K562 (cell line): Measurements from ENCODE around the gene STX18. TPM values are rescaled to one million over a fixed set of nuclear protein-coding genes. Genes with fewer than 3 reads are reported as not detected.
A peak's percentile ranks its signal among the peaks of the same experiment; 100 is the strongest.

ENCODE experiments used
- CGGBP1 ChIP-seq: fragments of 250-450 bp; sonication (Bioruptor Pico); IDR thresholded peaks from 2 replicates; pipeline ENCODE4 v1.9.0; 2021; ENCODE audit warnings: mild to moderate bottlenecking
- CTBP1 ChIP-seq: fragments of 450-650 bp; IDR thresholded peaks from 2 replicates; pipeline ENCODE4 v1.6.1; 2016; ENCODE audit warnings: borderline replicate concordance
- ETV1 ChIP-seq: fragments of 450-650 bp; conservative IDR thresholded peaks from 2 replicates; pipeline ENCODE4 v1.6.1; 2016; ENCODE audit warnings: missing genetic modification characterization, control low read depth, low read depth, missing compliant biosample characterization
- FOXA3 ChIP-seq, 2 experiments: fragments of 450-650 bp in 1 of 2; sonication (generic) in 1 of 2; formaldehyde crosslinking; IDR thresholded peaks in 1 of 2; conservative IDR thresholded peaks in 1 of 2; 2 replicates each; pipeline versions ENCODE4 v1.4.0 to v1.8.0; 2020 to 2022; ENCODE audit warnings: mild to moderate bottlenecking in 2 of 2, missing genetic modification reagents in 1 of 2
- GTF2E2 ChIP-seq: fragments of 200-800 bp; sonication (Bioruptor generic); IDR thresholded peaks from 2 replicates; pipeline ENCODE4 v1.6.1; 2016; ENCODE audit warnings: missing genetic modification characterization, missing compliant biosample characterization
- HEY1 ChIP-seq: fragments of 250-450 bp; sonication (Bioruptor Pico); IDR thresholded peaks from 2 replicates; pipeline ENCODE4 v1.5.0; 2020; ENCODE audit warnings: mild to moderate bottlenecking, moderate library complexity, borderline replicate concordance
- MTA1 ChIP-seq: fragments of 450-650 bp; IDR thresholded peaks from 2 replicates; pipeline ENCODE4 v1.6.1; 2017; ENCODE audit warnings: borderline replicate concordance
- MTA2 ChIP-seq: fragments of 450-650 bp; IDR thresholded peaks from 2 replicates; pipeline ENCODE4 v1.6.1; 2016; ENCODE audit warnings: low read depth
- PKNOX1 ChIP-seq: fragments of 450-650 bp; IDR thresholded peaks from 2 replicates; pipeline ENCODE4 v1.6.1; 2016
- PRDM10 ChIP-seq: fragments of 450-650 bp; IDR thresholded peaks from 2 replicates; pipeline ENCODE4 v1.6.1; 2018; ENCODE audit not compliant: partially characterized antibody
- RAD21 ChIP-seq, 2 experiments: fragments of 250-450 bp in 1 of 2; fragments of 450-650 bp in 1 of 2; sonication (Bioruptor Pico) in 1 of 2; formaldehyde crosslinking in 1 of 2; IDR thresholded peaks in 1 of 2; conservative IDR thresholded peaks in 1 of 2; 2 replicates each; pipeline versions ENCODE4 v1.4.0 to v1.8.0; 2020 to 2022; ENCODE audit warnings: mild to moderate bottlenecking in 2 of 2, moderate library complexity in 1 of 2
- TEAD4 ChIP-seq, 2 experiments: sonication (generic) in 1 of 2; formaldehyde crosslinking in 1 of 2; IDR thresholded peaks; 2 replicates each; pipeline versions ENCODE4 v1.6.1 to v1.8.0; 2012 to 2022; ENCODE audit warnings: borderline replicate concordance in 1 of 2, inconsistent platforms in 1 of 2, low read length in 1 of 2, mild to moderate bottlenecking in 1 of 2, missing genetic modification reagents in 1 of 2
- TGIF2 ChIP-seq: sonication (generic); formaldehyde crosslinking; IDR thresholded peaks from 2 replicates; pipeline ENCODE4 v1.8.1; 2022; ENCODE audit warnings: mild to moderate bottlenecking, missing genetic modification reagents, moderate library complexity
- ZNF282 ChIP-seq: sonication (generic); formaldehyde crosslinking; IDR thresholded peaks from 2 replicates; pipeline ENCODE4 v1.8.1; 2023; ENCODE audit warnings: missing genetic modification reagents
- ZNF511 ChIP-seq: sonication (generic); formaldehyde crosslinking; IDR thresholded peaks from 2 replicates; pipeline ENCODE4 v1.8.0; 2022; ENCODE audit warnings: mild to moderate bottlenecking, missing genetic modification reagents
- ZNF76 ChIP-seq: fragments of 250-450 bp; sonication (Bioruptor Pico); IDR thresholded peaks from 2 replicates; pipeline ENCODE4 v1.4.0; 2020; ENCODE audit warnings: mild to moderate bottlenecking, moderate library complexity, borderline replicate concordance
- polyA plus RNA-seq, 8 experiments: library from polyadenylated mRNA; depleted of rRNA in 4 of 8; stranded (reverse) in 5 of 8; unstranded in 3 of 8; fragments of >200 nt; fragmentation: Nextera tagmentation in 2 of 8; fragmentation: Illumina TruSeq in 1 of 8; extraction: Ambion mirVana in 2 of 8; extraction: Trizol in 1 of 8; gene quantifications; 2 replicates each; pipeline versions ENCODE4 v1.2.1 to v1.2.3, GENCODE V29; 2011 to 2014; ENCODE audit warnings: inconsistent platforms in 1 of 8, missing spikeins in 1 of 8
- total RNA-seq, 7 experiments: library from RNA; depleted of rRNA in 6 of 7; stranded (reverse); fragments of >200 nt in 6 of 7; fragmentation: Illumina TruSeq in 2 of 7; extraction: Trizol in 2 of 7; gene quantifications; 2 replicates each; pipeline versions ENCODE4 v1.2.1 to v1.2.3, GENCODE V29; 2011 to 2021; ENCODE audit warnings: low replicate concordance in 1 of 7
- TF ChIP-seq, protein P1 (sequence below): sonication (generic); formaldehyde crosslinking; IDR thresholded peaks from 2 replicates; pipeline ENCODE4 v1.8.0; 2022; ENCODE audit warnings: mild to moderate bottlenecking, missing genetic modification reagents
- TF ChIP-seq, protein P2 (sequence below), 2 experiments: IDR thresholded peaks in 1 of 2; conservative IDR thresholded peaks in 1 of 2; 2 replicates each; pipeline ENCODE4 v1.6.1; 2016; ENCODE audit warnings: low read depth in 2 of 2, mild to moderate bottlenecking in 1 of 2, missing compliant biosample characterization in 1 of 2, missing genetic modification characterization in 1 of 2, moderate library complexity in 1 of 2

The STX18 gene
- total and polyA plus RNA-seq, 9 of the 15 experiments (the other 6 are each of a cell fraction or from before 2014, with no cell fraction given), result 6.2 to 41.7 (median 22.7) TPM

DNA sequence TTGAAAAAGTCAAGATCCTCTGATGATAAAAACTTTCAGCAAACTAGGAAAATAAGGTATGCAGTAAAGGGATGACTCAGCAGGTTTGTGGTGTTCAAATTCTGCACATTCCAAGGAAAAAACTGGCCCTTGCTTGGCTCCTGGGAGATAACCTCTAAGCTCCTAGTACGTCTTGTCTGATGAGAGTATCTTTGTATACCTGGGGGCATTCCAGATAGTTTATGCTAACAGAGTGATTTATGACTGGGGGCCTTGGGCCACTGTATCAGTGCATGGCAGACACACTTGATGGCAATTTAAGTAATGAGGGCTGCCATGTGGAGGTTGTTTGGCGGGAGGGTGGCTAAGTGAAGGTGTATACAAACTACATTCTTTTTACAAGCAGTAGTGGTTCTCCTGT lies 98.0 kb downstream of the STX18 start (continued):
- TF ChIP-seq, protein P1, sequence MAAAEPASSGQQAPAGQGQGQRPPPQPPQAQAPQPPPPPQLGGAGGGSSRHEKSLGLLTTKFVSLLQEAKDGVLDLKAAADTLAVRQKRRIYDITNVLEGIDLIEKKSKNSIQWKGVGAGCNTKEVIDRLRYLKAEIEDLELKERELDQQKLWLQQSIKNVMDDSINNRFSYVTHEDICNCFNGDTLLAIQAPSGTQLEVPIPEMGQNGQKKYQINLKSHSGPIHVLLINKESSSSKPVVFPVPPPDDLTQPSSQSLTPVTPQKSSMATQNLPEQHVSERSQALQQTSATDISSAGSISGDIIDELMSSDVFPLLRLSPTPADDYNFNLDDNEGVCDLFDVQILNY (CRISPR knock-in tag), result no peak
- TF ChIP-seq GTF2E2 (tag) (no peak), PKNOX1 (peak; percentile 79), PRDM10 (no peak), ETV1 (tag) (no peak), TEAD4 (IDR thresholded peaks at IDR 0.05; ENCODE audit: low read length) (peak; percentile 82), TEAD4 (CRISPR knock-in tag; IDR thresholded peaks at IDR 0.05; ENCODE audit: borderline replicate concordance) (no peak), TGIF2 (no peak), MTA1 (no peak), RAD21 (CRISPR knock-in tag; conservative IDR thresholded peaks at IDR 0.05 in 1 of 2, IDR thresholded peaks at IDR 0.05 in 1 of 2) (no peak), CGGBP1 (no peak), ZNF76 (CRISPR knock-in tag) (no peak), ZNF282 (no peak), FOXA3 (CRISPR knock-in tag; conservative IDR thresholded peaks at IDR 0.05 in 1 of 2, IDR thresholded peaks at IDR 0.05 in 1 of 2) (no peak), CTBP1 (peak; percentile 80), HEY1 (CRISPR knock-in tag) (no peak), ZNF511 (CRISPR knock-in tag) (no peak), MTA2 (no peak; the same call in 1 of the 2 replicates)
- TF ChIP-seq, protein P2, sequence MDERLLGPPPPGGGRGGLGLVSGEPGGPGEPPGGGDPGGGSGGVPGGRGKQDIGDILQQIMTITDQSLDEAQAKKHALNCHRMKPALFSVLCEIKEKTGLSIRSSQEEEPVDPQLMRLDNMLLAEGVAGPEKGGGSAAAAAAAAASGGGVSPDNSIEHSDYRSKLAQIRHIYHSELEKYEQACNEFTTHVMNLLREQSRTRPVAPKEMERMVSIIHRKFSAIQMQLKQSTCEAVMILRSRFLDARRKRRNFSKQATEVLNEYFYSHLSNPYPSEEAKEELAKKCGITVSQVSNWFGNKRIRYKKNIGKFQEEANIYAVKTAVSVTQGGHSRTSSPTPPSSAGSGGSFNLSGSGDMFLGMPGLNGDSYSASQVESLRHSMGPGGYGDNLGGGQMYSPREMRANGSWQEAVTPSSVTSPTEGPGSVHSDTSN (CRISPR knock-in tag; IDR thresholded peaks at IDR 0.05; ENCODE audit: low read depth), result no peak
- TF ChIP-seq, protein P2 (tag; conservative IDR thresholded peaks at IDR 0.05; ENCODE audit: low read depth), result peak; percentile 89
